HepG2 (cell line): ENCODE results near the gene B4GALT5. TPM values are rescaled to one million over a fixed set of nuclear protein-coding genes. Genes with fewer than 3 reads are reported as not detected.
A peak's percentile ranks its signal among the peaks of the same experiment; 100 is the strongest.

Source experiments
- E2F1 ChIP-seq: sonication (generic); formaldehyde crosslinking; IDR thresholded peaks from 2 replicates; pipeline ENCODE4 v1.5.0; 2020; ENCODE audit warnings: missing genetic modification reagents
- E2F5 ChIP-seq: sonication (generic); formaldehyde crosslinking; conservative IDR thresholded peaks from 2 replicates; pipeline ENCODE4 v1.4.0; 2020; ENCODE audit warnings: missing genetic modification reagents
- FUBP1 ChIP-seq: sonication (generic); formaldehyde crosslinking; IDR thresholded peaks from 2 replicates; pipeline ENCODE4 v1.5.1; 2020; ENCODE audit warnings: missing genetic modification reagents, mild to moderate bottlenecking, borderline replicate concordance
- GABPB1 ChIP-seq: IDR thresholded peaks from 2 replicates; pipeline ENCODE4 v1.6.1; 2016; ENCODE audit warnings: mild to moderate bottlenecking, missing genetic modification reagents, moderate library complexity, missing compliant biosample characterization
- GMEB2 ChIP-seq: IDR thresholded peaks from 2 replicates; pipeline ENCODE4 v1.6.1; 2016; ENCODE audit warnings: missing biosample characterization, missing genetic modification reagents, low read depth
- KDM3A ChIP-seq: IDR thresholded peaks from 2 replicates; pipeline ENCODE4 v1.6.1; 2018; ENCODE audit warnings: low read depth, missing compliant biosample characterization
- MNT ChIP-seq: fragments of 450-650 bp; IDR thresholded peaks from 2 replicates; pipeline ENCODE4 v1.6.1; 2016
- RFXANK ChIP-seq: IDR thresholded peaks from 2 replicates; pipeline ENCODE4 v1.6.1; 2016
- SSRP1 ChIP-seq: IDR thresholded peaks from 2 replicates; pipeline ENCODE4 v1.6.1; 2016; ENCODE audit warnings: control low read depth
- XRCC5 ChIP-seq: fragments of 200-400 bp; formaldehyde crosslinking; optimal IDR thresholded peaks from 2 replicates; pipeline ENCODE3; 2017; ENCODE audit warnings: mild to moderate bottlenecking, low read length
- ZC3H13 ChIP-seq: sonication (generic); formaldehyde crosslinking; IDR thresholded peaks from 2 replicates; pipeline ENCODE4 v1.8.1; 2023; ENCODE audit warnings: mild to moderate bottlenecking, missing genetic modification reagents, moderate library complexity
- ZNF574 ChIP-seq: sonication (generic); formaldehyde crosslinking; IDR thresholded peaks from 2 replicates; pipeline ENCODE4 v1.4.0; 2020; ENCODE audit warnings: missing genetic modification reagents
- ZXDC ChIP-seq: sonication (generic); formaldehyde crosslinking; IDR thresholded peaks from 2 replicates; pipeline ENCODE4 v1.5.0; 2020; ENCODE audit warnings: mild to moderate bottlenecking, missing genetic modification reagents
- polyA plus RNA-seq, 8 experiments: library from polyadenylated mRNA; depleted of rRNA in 3 of 8; stranded (reverse) in 7 of 8; unstranded in 1 of 8; fragments of >200 nt; fragmentation: Illumina TruSeq in 4 of 8; extraction: Trizol in 4 of 8; gene quantifications; 2 replicates each; pipeline versions ENCODE4 v1.2.1 to v1.2.3, GENCODE V29; 2011 to 2016; ENCODE audit warnings: low read depth in 4 of 8, missing spikeins in 1 of 8, mixed read lengths in 1 of 8; ENCODE audit not compliant: insufficient read depth in 1 of 8
- total RNA-seq, 5 experiments: library from RNA; depleted of rRNA; stranded (reverse); fragments of >200 nt; fragmentation: Illumina TruSeq; extraction: Trizol; gene quantifications; 2 replicates each; pipeline ENCODE4 v1.2.3, GENCODE V29; 2016; ENCODE audit warnings: low read depth in 1 of 5

The B4GALT5 gene
- total and polyA plus RNA-seq, 2 of the 13 experiments (the other 11 are each of a cell fraction or from before 2014, with no cell fraction given): 27.3 to 30.9 TPM

GRCh38 chr20:49583669-49584417 lies 129.8 kb downstream of the B4GALT5 start (continued):
- TF ChIP-seq ZNF574 (CRISPR knock-in tag) (peak; percentile 87), XRCC5 (peak; percentile 56), GABPB1 (CRISPR knock-in tag) (peak; percentile 66), MNT (peak; percentile 83), KDM3A (CRISPR knock-in tag) (peak; percentile 95), RFXANK (peak; percentile 79; the same call in 1 of the 2 replicates), E2F1 (CRISPR knock-in tag) (no peak), ZC3H13 (CRISPR knock-in tag) (no peak), GMEB2 (CRISPR knock-in tag) (peak; percentile 56), E2F5 (CRISPR knock-in tag) (0 out of 2 replicates have a peak, but pooled peaks have one; percentile 22), SSRP1 (peak; percentile 90), ZXDC (CRISPR knock-in tag) (no peak; the same call in 1 of the 2 replicates), FUBP1 (CRISPR knock-in tag) (no peak; the same call in 1 of the 2 replicates)
